Ovary (tissue), 9 donors: ENCODE results near the gene NFASC. TPM values are rescaled to one million over a fixed set of nuclear protein-coding genes. Genes with fewer than 3 reads are reported as not detected.
A peak's percentile ranks its signal among the peaks of the same experiment; 100 is the strongest.

ENCODE experiments used
- DNase-seq, 5 donors: peaks; one replicate each; pipeline ENCODE4 v3.0.0-alpha.2; 2019 to 2020
- H3K27ac ChIP-seq, 2 donors: fragments of 200-600 bp; one replicate each; pipeline versions ENCODE4 v1.5.1 to v1.8.0; 2019 to 2022
- H3K27me3 ChIP-seq: fragments of 200-600 bp; one replicate; pipeline ENCODE4 v1.8.0; 2022
- H3K36me3 ChIP-seq: fragments of 200-600 bp; sonication (generic); one replicate; pipeline ENCODE4 v1.5.1; 2019
- H3K4me1 ChIP-seq: one replicate; pipeline ENCODE4 v1.8.1; 2013; ENCODE audit warnings: mild to moderate bottlenecking, moderate library complexity; ENCODE audit not compliant: insufficient read depth
- H3K4me3 ChIP-seq: fragments of 200-600 bp; sonication (generic); one replicate; pipeline ENCODE4 v1.5.1; 2017
- H3K9me3 ChIP-seq, 2 donors: fragments of 200-600 bp in 1 of 2; sonication (generic) in 1 of 2; one replicate each; pipeline versions ENCODE4 v1.5.1 to v1.8.1; 2013 to 2019; ENCODE audit warnings: mild to moderate bottlenecking in 1 of 2, moderate library complexity in 1 of 2
- EP300 ChIP-seq: sonication (generic); formaldehyde crosslinking; IDR thresholded peaks from one replicate; pipeline ENCODE4 v1.6.1; 2017; ENCODE audit warnings: antibody characterized with exemption
- POLR2A ChIP-seq: fragments of 450-650 bp; IDR thresholded peaks from one replicate; pipeline ENCODE4 v1.6.1; 2017; ENCODE audit warnings: antibody characterized with exemption, mild to moderate bottlenecking, moderate library complexity
- WGBS, 3 donors: extraction: QIAGEN DNeasy Blood & Tissue Kit in 1 of 3; methylation state at CpG; one replicate each; pipeline versions ENCODE4 v1.1.5 to v1.1.7; 2013 to 2017; 5-methylcytosine and 5-hydroxymethylcytosine counted together
- intact Hi-C, 4 donors: fragments of 100-400 bp; cut with DNase I; formaldehyde crosslinking; loops; one replicate each; pipeline versions ENCODE4 v1.11.0 to v1.15.1; 2022 to 2023
- polyA plus RNA-seq, 2 donors: library from polyadenylated mRNA; stranded (reverse); fragments of 200-250 nt in 1 of 2; fragments of 350-450 nt in 1 of 2; fragmentation: Illumina TruSeq in 1 of 2; extraction: RNeasy Lipid Tissue Mini Kit (QIAGEN cat#74804) in 1 of 2; gene quantifications; one replicate each; pipeline ENCODE4 v1.2.3, GENCODE V29; 2013 to 2014
- total RNA-seq, 7 donors: library from RNA; depleted of rRNA in 2 of 7; stranded (reverse); fragments of >200 nt in 2 of 7; fragmentation: NEBNext Ultra II Directional in 3 of 7; extraction: Animal tissue kit (Norgen Biotek cat#: 25700) in 3 of 7; gene quantifications; one replicate each; pipeline versions ENCODE4 v1.1.0 to v1.2.4, GENCODE V29; 2016 to 2023
- TF ChIP-seq, protein P1 (sequence below), 3 donors: fragments of 450-650 bp in 2 of 3; fragments of 200-600 bp in 1 of 3; IDR thresholded peaks; one replicate each; pipeline versions ENCODE4 v1.5.1 to v1.8.0; 2016 to 2022; ENCODE audit warnings: antibody characterized with exemption in 3 of 3, mild to moderate bottlenecking in 1 of 3
- donor health status: DM: no; HTN: no; CAD: no; lungs with moderate emphysema.
- donor health status: DM: no; HTN: no; CAD: no.
- donor health status: Bipolar disorder and iron deficiency.
- donor health status: DM: yes; HTN: yes; CAD: no.
- donor health status: DM: no; HTN: no; CAD: no.
- donor health status: DM: yes; HTN: yes; CAD: no.

The NFASC gene
- total and polyA plus RNA-seq, 9 donors, result 9.3 to 73.2 (median 20.9) TPM

- Histone ChIP-seq H3K4me3 (no peak overlapping the region), H3K4me1 (peaks cover 6% of the 10 kb centered on the region), H3K36me3 (no peaks in the 10 kb centered on the region), H3K27me3 (no peaks in the 10 kb centered on the region), H3K9me3 (no peaks in the 10 kb centered on the region), H3K27ac (no peak overlapping the region)
- DNase-seq, result no peak
- no peak for TF ChIP-seq EP300
- TF ChIP-seq POLR2A, result no peak
- TF ChIP-seq, protein P1, sequence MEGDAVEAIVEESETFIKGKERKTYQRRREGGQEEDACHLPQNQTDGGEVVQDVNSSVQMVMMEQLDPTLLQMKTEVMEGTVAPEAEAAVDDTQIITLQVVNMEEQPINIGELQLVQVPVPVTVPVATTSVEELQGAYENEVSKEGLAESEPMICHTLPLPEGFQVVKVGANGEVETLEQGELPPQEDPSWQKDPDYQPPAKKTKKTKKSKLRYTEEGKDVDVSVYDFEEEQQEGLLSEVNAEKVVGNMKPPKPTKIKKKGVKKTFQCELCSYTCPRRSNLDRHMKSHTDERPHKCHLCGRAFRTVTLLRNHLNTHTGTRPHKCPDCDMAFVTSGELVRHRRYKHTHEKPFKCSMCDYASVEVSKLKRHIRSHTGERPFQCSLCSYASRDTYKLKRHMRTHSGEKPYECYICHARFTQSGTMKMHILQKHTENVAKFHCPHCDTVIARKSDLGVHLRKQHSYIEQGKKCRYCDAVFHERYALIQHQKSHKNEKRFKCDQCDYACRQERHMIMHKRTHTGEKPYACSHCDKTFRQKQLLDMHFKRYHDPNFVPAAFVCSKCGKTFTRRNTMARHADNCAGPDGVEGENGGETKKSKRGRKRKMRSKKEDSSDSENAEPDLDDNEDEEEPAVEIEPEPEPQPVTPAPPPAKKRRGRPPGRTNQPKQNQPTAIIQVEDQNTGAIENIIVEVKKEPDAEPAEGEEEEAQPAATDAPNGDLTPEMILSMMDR (IDR thresholded peaks at IDR 0.05), result no peak
- intact Hi-C loops, result no loop called here
- 46 to 75% (median 68%) methylated on average over 4 of the region's 4 CpGs for WGBS, 3 donors
Observed at GRCh38 chr1:204834752-204835151, 35.9 kb upstream of the NFASC start.

DNA sequence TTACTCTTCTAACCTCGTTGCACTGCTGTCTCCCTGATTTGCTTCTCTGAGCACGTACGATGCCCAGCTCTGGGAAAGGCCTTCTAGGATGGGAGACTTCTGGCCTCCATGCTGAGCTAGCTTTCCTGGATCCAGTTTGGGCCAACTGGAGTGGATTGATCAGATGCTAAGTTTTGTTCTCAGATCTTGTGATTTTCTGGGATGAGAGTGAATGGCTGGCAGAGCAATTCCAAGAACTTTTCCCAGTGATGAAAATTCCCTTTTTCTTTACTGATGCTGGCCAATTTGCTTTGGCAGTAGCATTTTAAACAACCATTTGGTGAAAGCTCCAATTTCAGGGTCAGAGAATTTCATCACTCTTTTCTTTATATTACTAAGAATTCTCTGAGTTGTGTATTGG is 34.9 kb upstream of the NFASC start:
- Histone ChIP-seq H3K27ac (no peak overlapping the region), H3K4me3 (no peak overlapping the region), H3K4me1 (peaks cover 4% of the 10 kb centered on the region), H3K9me3 (no peaks in the 10 kb centered on the region), H3K27me3 (no peaks in the 10 kb centered on the region), H3K36me3 (no peaks in the 10 kb centered on the region)
- intact Hi-C loops, result no loop called here
- WGBS, 3 donors, result 86 to 94% (median 89%) methylated on average over 3 of the region's 3 CpGs
- DNase-seq, result no peak
- TF ChIP-seq EP300, result no peak
- TF ChIP-seq, protein P1 (IDR thresholded peaks at IDR 0.05), result no peak
- no peak for TF ChIP-seq POLR2A

- Histone ChIP-seq H3K27me3 (no peaks in the 10 kb centered on the region), H3K9me3 (no peaks in the 10 kb centered on the region), H3K27ac (no peak overlapping the region), H3K36me3 (no peaks in the 10 kb centered on the region), H3K4me1 (peaks cover 2% of the 10 kb centered on the region), H3K4me3 (no peak overlapping the region)
- WGBS, 3 donors, result 78 to 82% (median 79%) methylated on average over 1 of the region's 1 CpG
- intact Hi-C loops, result no loop called here
- no peak for DNase-seq
- TF ChIP-seq, protein P1 (IDR thresholded peaks at IDR 0.05), result no peak
- TF ChIP-seq EP300, result no peak
- TF ChIP-seq POLR2A, result no peak
Observed at GRCh38 chr1:204836856-204837255, 33.8 kb upstream of the NFASC start.

GRCh38 chr1:204837440-204838084 is 33.1 kb upstream of the NFASC start:
- Histone ChIP-seq H3K36me3 (no peaks in the 10 kb centered on the region), H3K4me3 (no peak overlapping the region), H3K27ac (no peak overlapping the region), H3K9me3 (no peaks in the 10 kb centered on the region), H3K4me1 (peaks cover 2% of the 10 kb centered on the region), H3K27me3 (no peaks in the 10 kb centered on the region)
- no peak for TF ChIP-seq POLR2A
- no peak for TF ChIP-seq EP300
- TF ChIP-seq, protein P1 (IDR thresholded peaks at IDR 0.05), result no peak
- intact Hi-C loops, result no loop called here
- WGBS, 3 donors, result 28 to 33% (median 31%) methylated on average over 7 of the region's 7 CpGs
- peak; percentile 48 to 71 (median 68) for DNase-seq
